Suprapubic skin (tissue), 4 donors: ENCODE measurements around the gene SMAD4. TPM values are rescaled to one million over a fixed set of nuclear protein-coding genes. Genes with fewer than 3 reads are reported as not detected.

Experiments used
- DNase-seq, 2 donors: peaks; one replicate each; pipeline ENCODE4 v3.0.0-alpha.2; 2019; ENCODE audit warnings: low spot score in 2 of 2
- H3K27ac ChIP-seq: fragments of 200-600 bp; sonication (generic); one replicate; pipeline ENCODE4 v1.5.1; 2019
- H3K27me3 ChIP-seq: fragments of 200-600 bp; sonication (generic); one replicate; pipeline ENCODE4 v1.5.1; 2019
- H3K36me3 ChIP-seq: fragments of 200-600 bp; sonication (generic); one replicate; pipeline ENCODE4 v1.5.1; 2019
- H3K4me1 ChIP-seq: fragments of 200-600 bp; sonication (generic); one replicate; pipeline ENCODE4 v1.5.1; 2019
- H3K4me3 ChIP-seq: fragments of 200-600 bp; sonication (generic); one replicate; pipeline ENCODE4 v1.5.1; 2019; ENCODE audit warnings: mild to moderate bottlenecking
- H3K9me3 ChIP-seq: fragments of 200-600 bp; sonication (generic); one replicate; pipeline ENCODE4 v1.5.1; 2019
- CTCF ChIP-seq, 2 donors: fragments of 200-600 bp in 1 of 2; fragments of 450-650 bp in 1 of 2; sonication (generic) in 1 of 2; IDR thresholded peaks; one replicate each; pipeline ENCODE4 v1.5.1; 2016 to 2019; ENCODE audit warnings: antibody characterized with exemption in 2 of 2, mild to moderate bottlenecking in 1 of 2, moderate library complexity in 1 of 2
- EP300 ChIP-seq: sonication (generic); formaldehyde crosslinking; IDR thresholded peaks from one replicate; pipeline ENCODE4 v1.6.1; 2017; ENCODE audit warnings: antibody characterized with exemption
- POLR2A ChIP-seq, 2 donors: fragments of 450-650 bp; IDR thresholded peaks; one replicate each; pipeline ENCODE4 v1.6.1; 2017; ENCODE audit warnings: antibody characterized with exemption in 2 of 2, mild to moderate bottlenecking in 2 of 2, moderate library complexity in 2 of 2
- POLR2AphosphoS5 ChIP-seq, 3 donors: sonication (generic); formaldehyde crosslinking; IDR thresholded peaks; one replicate each; pipeline ENCODE4 v1.6.1; 2017; ENCODE audit warnings: antibody characterized with exemption in 3 of 3
- WGBS: methylation state at CpG from one replicate; pipeline ENCODE4 v1.1.5; 2018; 5-methylcytosine and 5-hydroxymethylcytosine counted together
- total RNA-seq, 4 donors: library from RNA; depleted of rRNA; stranded (reverse); fragments of >200 nt; gene quantifications; one replicate each; pipeline ENCODE4 v1.1.0, GENCODE V29; 2016

The SMAD4 gene
- total RNA-seq, 4 donors from 2014 or later = 58.9 to 112 (median 99.7) TPM

- DNase-seq = no peak
- H3K27ac ChIP-seq = no peak overlapping the region
- no peak overlapping the region for H3K4me3 ChIP-seq
- H3K9me3 ChIP-seq = no peaks in the 10 kb centered on the region
- no peaks in the 10 kb centered on the region for H3K27me3 ChIP-seq
- TF ChIP-seq POLR2AphosphoS5 (IDR thresholded peaks at IDR 0.05) = no peak
- no peak for TF ChIP-seq EP300
- no peak for TF ChIP-seq POLR2A (IDR thresholded peaks at IDR 0.05)
- TF ChIP-seq CTCF (IDR thresholded peaks at IDR 0.05) = no peak
- no peaks in the 10 kb centered on the region for H3K4me1 ChIP-seq
- H3K36me3 ChIP-seq = no peaks in the 10 kb centered on the region
- 100% methylated on average over 1 of the region's 1 CpG for WGBS
Observed at GRCh38 chr18:51098513-51098912, 68.5 kb downstream of the SMAD4 start.

GRCh38 chr18:51100385-51101120 lies 70.5 kb downstream of the SMAD4 start:
- H3K27ac ChIP-seq = no peak overlapping the region
- no peak overlapping the region for H3K4me3 ChIP-seq
- 73% methylated on average over 8 of the region's 8 CpGs for WGBS
- no peaks in the 10 kb centered on the region for H3K36me3 ChIP-seq
- no peaks in the 10 kb centered on the region for H3K4me1 ChIP-seq
- TF ChIP-seq POLR2A (IDR thresholded peaks at IDR 0.05) = no peak
- H3K9me3 ChIP-seq = no peaks in the 10 kb centered on the region
- H3K27me3 ChIP-seq = no peaks in the 10 kb centered on the region
- no peak for DNase-seq

- no peak overlapping the region for H3K27ac ChIP-seq
- no peaks in the 10 kb centered on the region for H3K27me3 ChIP-seq
- DNase-seq = no peak
- 66% methylated on average over 6 of the region's 6 CpGs for WGBS
- H3K9me3 ChIP-seq = no peaks in the 10 kb centered on the region
- H3K4me1 ChIP-seq = peaks cover 5% of the 10 kb centered on the region
- TF ChIP-seq CTCF (IDR thresholded peaks at IDR 0.05) = no peak
- no peak for TF ChIP-seq POLR2AphosphoS5 (IDR thresholded peaks at IDR 0.05)
- no peak for TF ChIP-seq EP300
- TF ChIP-seq POLR2A (IDR thresholded peaks at IDR 0.05) = no peak
- no peaks in the 10 kb centered on the region for H3K36me3 ChIP-seq
- no peak overlapping the region for H3K4me3 ChIP-seq
Observed at GRCh38 chr18:51107082-51107481, 77.1 kb downstream of the SMAD4 start.

GRCh38 chr18:51107598-51108305 lies 77.7 kb downstream of the SMAD4 start:
- Histone ChIP-seq H3K27ac (no peak overlapping the region), H3K9me3 (no peaks in the 10 kb centered on the region), H3K27me3 (no peaks in the 10 kb centered on the region), H3K4me1 (peaks cover 5% of the 10 kb centered on the region), H3K4me3 (no peak overlapping the region), H3K36me3 (no peaks in the 10 kb centered on the region)
- WGBS = 82% methylated on average over 9 of the region's 9 CpGs
- DNase-seq = no peak
- TF ChIP-seq POLR2A (IDR thresholded peaks at IDR 0.05) (no peak), CTCF (IDR thresholded peaks at IDR 0.05) (no peak), EP300 (no peak), POLR2AphosphoS5 (IDR thresholded peaks at IDR 0.05) (no peak)

DNA sequence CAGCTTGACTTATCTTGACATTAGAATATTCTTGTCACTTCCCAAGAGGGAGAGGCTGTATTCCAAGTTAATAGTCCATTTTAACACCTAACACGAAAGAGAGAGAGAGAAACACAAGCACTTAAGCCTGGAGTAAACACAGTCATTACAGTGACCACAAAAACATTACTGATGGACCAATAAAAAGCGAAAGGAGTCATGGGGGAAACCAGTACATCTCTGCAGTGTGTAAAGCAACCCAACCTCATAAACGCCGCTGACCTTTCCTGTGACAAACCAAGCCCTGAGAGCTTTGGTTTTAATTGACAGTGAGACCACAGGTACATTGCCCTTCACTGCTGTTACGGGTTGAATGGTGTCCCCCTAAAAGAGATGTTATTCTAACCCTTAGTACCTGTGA lies 78.3 kb downstream of the SMAD4 start:
- Histone ChIP-seq H3K9me3 (no peaks in the 10 kb centered on the region), H3K4me1 (peaks cover 5% of the 10 kb centered on the region), H3K4me3 (no peak overlapping the region), H3K36me3 (no peaks in the 10 kb centered on the region), H3K27me3 (no peaks in the 10 kb centered on the region), H3K27ac (no peak overlapping the region)
- WGBS = 80% methylated on average over 5 of the region's 5 CpGs
- DNase-seq = no peak
- TF ChIP-seq CTCF (IDR thresholded peaks at IDR 0.05) (no peak), POLR2A (IDR thresholded peaks at IDR 0.05) (no peak), EP300 (no peak)
